Heart left ventricle (tissue), 16 donors: ENCODE data around the gene ZNF148. TPM values are rescaled to one million over a fixed set of nuclear protein-coding genes. Genes with fewer than 3 reads are reported as not detected.

Experiments used
- ATAC-seq, 4 donors: fragments of 200-7000 bp; cut with Tn5 transposase; one replicate each; pipeline ENCODE4 v1.9.1; 2020 to 2022; ENCODE audit warnings: moderate library complexity in 4 of 4, mild to moderate bottlenecking in 3 of 4, moderate number of reproducible peaks in 1 of 4
- DNase-seq, 5 donors: peaks; one replicate each; pipeline ENCODE4 v3.0.0-alpha.2; 2020
- H3K27ac ChIP-seq, 12 donors: fragments of 200-600 bp; sonication (generic) in 4 of 12; one replicate each; pipeline versions ENCODE4 v1.5.0 to v1.8.0; 2016 to 2022; ENCODE audit warnings: mild to moderate bottlenecking in 2 of 12
- H3K27me3 ChIP-seq, 9 donors: fragments of 200-600 bp; sonication (generic) in 2 of 9; one replicate each; pipeline versions ENCODE4 v1.5.1 to v1.8.0; 2016 to 2022; ENCODE audit warnings: mild to moderate bottlenecking in 3 of 9
- H3K36me3 ChIP-seq, 9 donors: fragments of 200-600 bp; sonication (generic) in 2 of 9; one replicate each; pipeline versions ENCODE4 v1.5.0 to v1.8.0; 2018 to 2022; ENCODE audit warnings: mild to moderate bottlenecking in 2 of 9
- H3K4me1 ChIP-seq, 12 donors: fragments of 200-600 bp; sonication (generic) in 4 of 12; one replicate each; pipeline versions ENCODE4 v1.5.0 to v1.8.0; 2016 to 2022; ENCODE audit warnings: mild to moderate bottlenecking in 3 of 12
- H3K4me3 ChIP-seq, 12 donors: fragments of 200-600 bp; sonication (generic) in 4 of 12; one replicate each; pipeline versions ENCODE4 v1.5.0 to v1.8.0; 2017 to 2022; ENCODE audit warnings: mild to moderate bottlenecking in 9 of 12, moderate library complexity in 4 of 12
- H3K9me3 ChIP-seq, 12 donors: fragments of 200-600 bp; sonication (generic) in 4 of 12; one replicate each; pipeline versions ENCODE4 v1.5.0 to v1.8.0; 2016 to 2022; ENCODE audit warnings: mild to moderate bottlenecking in 1 of 12
- POLR2A ChIP-seq, 2 donors: fragments of 450-650 bp; IDR thresholded peaks; one replicate each; pipeline ENCODE4 v1.6.1; 2017; ENCODE audit warnings: antibody characterized with exemption in 2 of 2, mild to moderate bottlenecking in 2 of 2, moderate library complexity in 2 of 2
- WGBS, 4 donors: extraction: QIAGEN DNeasy Blood & Tissue Kit in 2 of 4; methylation state at CpG; one replicate each; pipeline versions ENCODE4 v1.1.5 to v1.1.7; 2013 to 2018; 5-methylcytosine and 5-hydroxymethylcytosine counted together
- intact Hi-C, 10 donors: fragments of 100-400 bp; cut with DNase I; formaldehyde crosslinking; loops; one replicate each; pipeline versions ENCODE4 v1.11.1 to v1.14.2; 2022
- polyA plus RNA-seq, 2 donors: library from polyadenylated mRNA; stranded (reverse); fragments of 200-250 nt; gene quantifications; one replicate each; pipeline ENCODE4 v1.2.3, GENCODE V29; 2013
- total RNA-seq, 9 donors: library from RNA; depleted of rRNA in 2 of 9; stranded (reverse); fragments of >200 nt in 2 of 9; fragmentation: NEBNext Ultra II Directional in 3 of 9; extraction: Animal tissue kit (Norgen Biotek cat#: 25700) in 3 of 9; gene quantifications; one replicate each; pipeline versions ENCODE4 v1.1.0 to v1.2.4, GENCODE V29; 2016 to 2023
- TF ChIP-seq, protein P1 (sequence below), 12 donors: fragments of 200-600 bp; sonication (generic) in 4 of 12; IDR thresholded peaks; one replicate each; pipeline versions ENCODE4 v1.5.0 to v1.8.0; 2018 to 2022; ENCODE audit warnings: antibody characterized with exemption in 12 of 12, mild to moderate bottlenecking in 5 of 12
- donor health status: ischemic (EF 13 %, LVEDD 7.1; RV severe dilation, severe dysfunction).
- donor health status: healthy with polysubstance abuse.
- donor health status: DM: no; HTN: yes; CAD: no.
- donor health status: DM: no; HTN: no; CAD: no.
- donor health status: ischemic (EF 25% LVEDD 6.9; RV normal size, moderate dysfunction).
- donor health status: ischemic (EF 25% LVEDD 5.7; RV mildly dilated, moderate dysfunction).
- donor health status: healthy.
- donor health status: DM: yes; HTN: yes; CAD: no.
- donor health status: ischemic (EF 35%, LVEDD 5.7; RV mildly dilated, moderate dysfunction).
- donor health status: nonischemic (EF 11% LVEDD 7.7; RV severe dilation, severe dysfunction).
- donor health status: DM: yes; HTN: yes; CAD: no.
- donor health status: PGD.
- donor health status: ischemic (EF 29% LVEDD 5.4; RV normal size, mild dysfunction).
- donor health status: nonischemic (EF 23%, LVEDD 6.1; RV moderate dilation, normal function).

ZNF148 gene
- total and polyA plus RNA-seq, 11 donors = 4.5 to 62.4 (median 39.0) TPM

DNA sequence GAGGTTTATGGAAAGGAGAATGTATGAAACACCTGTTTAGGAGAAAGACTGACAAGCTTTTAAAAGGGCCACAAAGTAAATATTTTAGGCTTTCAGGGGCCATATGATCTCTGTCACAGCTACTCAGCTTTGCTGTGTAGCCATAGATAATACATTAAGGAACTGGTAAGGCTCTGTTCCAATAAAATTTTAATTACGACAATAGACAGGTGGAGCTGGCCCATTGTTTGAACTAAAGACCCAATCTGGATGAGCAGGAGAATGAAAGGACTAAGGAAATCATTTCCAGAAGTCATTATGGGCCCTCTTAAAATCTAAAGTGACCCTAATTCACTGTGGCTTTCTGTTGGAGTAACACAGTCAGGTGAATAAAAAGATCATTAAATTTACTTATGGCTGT is 114.1 kb downstream of the ZNF148 start:
- WGBS, 4 donors = 82 to 91% (median 86%) methylated on average over 1 of the region's 1 CpG
- Histone ChIP-seq H3K36me3 (peaks cover 0 to 14% (median 0%) of the 10 kb centered on the region in 9 donors), H3K4me1 (peaks cover 0 to 6% (median 0%) of the 10 kb centered on the region in 12 donors), H3K27ac (no peak overlapping the region), H3K9me3 (peaks cover 0 to 10% (median 0%) of the 10 kb centered on the region in 12 donors), H3K4me3 (no peak overlapping the region), H3K27me3 (no peaks in the 10 kb centered on the region)
- intact Hi-C loops = loop anchor here in 1 of 10 donors (10.0 kb wide), 1 partner anchor 104 kb away; no protein-coding TSS in a partner anchor
- no peak for ATAC-seq
- TF ChIP-seq POLR2A (IDR thresholded peaks at IDR 0.05) = no peak
- TF ChIP-seq, protein P1, sequence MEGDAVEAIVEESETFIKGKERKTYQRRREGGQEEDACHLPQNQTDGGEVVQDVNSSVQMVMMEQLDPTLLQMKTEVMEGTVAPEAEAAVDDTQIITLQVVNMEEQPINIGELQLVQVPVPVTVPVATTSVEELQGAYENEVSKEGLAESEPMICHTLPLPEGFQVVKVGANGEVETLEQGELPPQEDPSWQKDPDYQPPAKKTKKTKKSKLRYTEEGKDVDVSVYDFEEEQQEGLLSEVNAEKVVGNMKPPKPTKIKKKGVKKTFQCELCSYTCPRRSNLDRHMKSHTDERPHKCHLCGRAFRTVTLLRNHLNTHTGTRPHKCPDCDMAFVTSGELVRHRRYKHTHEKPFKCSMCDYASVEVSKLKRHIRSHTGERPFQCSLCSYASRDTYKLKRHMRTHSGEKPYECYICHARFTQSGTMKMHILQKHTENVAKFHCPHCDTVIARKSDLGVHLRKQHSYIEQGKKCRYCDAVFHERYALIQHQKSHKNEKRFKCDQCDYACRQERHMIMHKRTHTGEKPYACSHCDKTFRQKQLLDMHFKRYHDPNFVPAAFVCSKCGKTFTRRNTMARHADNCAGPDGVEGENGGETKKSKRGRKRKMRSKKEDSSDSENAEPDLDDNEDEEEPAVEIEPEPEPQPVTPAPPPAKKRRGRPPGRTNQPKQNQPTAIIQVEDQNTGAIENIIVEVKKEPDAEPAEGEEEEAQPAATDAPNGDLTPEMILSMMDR (IDR thresholded peaks at IDR 0.05) = no peak
- DNase-seq = no peak

DNA sequence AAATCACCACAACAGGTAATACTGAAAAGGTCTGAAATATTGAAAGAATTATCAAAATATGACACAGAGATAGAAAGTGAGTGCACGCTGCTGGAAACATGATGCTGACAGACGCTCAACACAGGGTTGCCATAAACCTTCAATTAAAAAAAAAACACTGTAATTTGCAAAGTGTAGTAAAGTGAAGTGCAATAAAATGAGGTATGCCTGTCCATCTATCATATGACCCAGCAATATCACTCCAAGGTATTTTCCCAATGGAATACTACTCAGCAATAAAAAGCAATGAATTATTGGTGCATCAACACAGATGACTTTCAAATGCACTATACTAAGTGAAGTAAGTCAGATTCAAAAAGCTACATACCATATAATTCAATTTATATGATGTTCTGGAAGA is 115.0 kb downstream of the ZNF148 start:
- Histone ChIP-seq H3K9me3 (peaks cover 0 to 10% (median 0%) of the 10 kb centered on the region in 12 donors), H3K4me3 (no peak overlapping the region), H3K36me3 (peaks cover 0 to 14% (median 0%) of the 10 kb centered on the region in 9 donors), H3K4me1 (peaks cover 0 to 6% (median 0%) of the 10 kb centered on the region in 12 donors), H3K27me3 (no peaks in the 10 kb centered on the region), H3K27ac (no peak overlapping the region)
- 98 to 99% (median 98%) methylated on average over 2 of the region's 2 CpGs for WGBS, 4 donors
- no peak for ATAC-seq
- TF ChIP-seq, protein P1 (IDR thresholded peaks at IDR 0.05) = no peak
- no peak for TF ChIP-seq POLR2A (IDR thresholded peaks at IDR 0.05)
- intact Hi-C loops = loop anchor here in 1 of 10 donors (10.0 kb wide), 1 partner anchor 105 kb away; no protein-coding TSS in a partner anchor
- no peak for DNase-seq

DNA sequence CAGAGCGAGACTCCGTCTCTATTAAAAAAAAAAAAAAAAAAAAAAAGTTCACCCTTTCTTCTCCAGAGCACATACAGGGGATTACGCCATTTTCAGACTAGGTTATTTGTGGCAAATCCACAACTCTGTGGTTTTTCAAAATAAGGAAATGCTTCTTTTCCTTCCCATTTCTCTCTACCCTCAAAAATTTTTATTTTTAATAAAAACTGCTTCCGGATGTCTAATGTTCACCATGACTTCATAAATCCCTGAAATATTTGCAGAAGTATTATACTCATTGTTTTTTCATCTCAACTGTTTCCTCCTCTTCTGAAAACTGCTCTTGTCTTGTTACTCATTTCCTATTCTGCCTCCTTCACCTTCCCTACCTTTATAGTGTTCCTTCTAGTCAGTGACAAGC is 117.6 kb downstream of the ZNF148 start:
- Histone ChIP-seq H3K27me3 (no peaks in the 10 kb centered on the region), H3K4me1 (peaks cover 0 to 6% (median 0%) of the 10 kb centered on the region in 12 donors), H3K36me3 (peaks cover 0 to 6% (median 0%) of the 10 kb centered on the region in 9 donors), H3K27ac (no peak overlapping the region), H3K4me3 (no peak overlapping the region), H3K9me3 (peaks cover 0 to 10% (median 0%) of the 10 kb centered on the region in 12 donors)
- TF ChIP-seq, protein P1 (IDR thresholded peaks at IDR 0.05) = no peak
- no peak for TF ChIP-seq POLR2A (IDR thresholded peaks at IDR 0.05)
- ATAC-seq (no peak), DNase-seq (no peak)
- intact Hi-C loops = no loop called here
- WGBS, 4 donors = 85 to 93% (median 90%) methylated on average over 4 of the region's 4 CpGs

DNA sequence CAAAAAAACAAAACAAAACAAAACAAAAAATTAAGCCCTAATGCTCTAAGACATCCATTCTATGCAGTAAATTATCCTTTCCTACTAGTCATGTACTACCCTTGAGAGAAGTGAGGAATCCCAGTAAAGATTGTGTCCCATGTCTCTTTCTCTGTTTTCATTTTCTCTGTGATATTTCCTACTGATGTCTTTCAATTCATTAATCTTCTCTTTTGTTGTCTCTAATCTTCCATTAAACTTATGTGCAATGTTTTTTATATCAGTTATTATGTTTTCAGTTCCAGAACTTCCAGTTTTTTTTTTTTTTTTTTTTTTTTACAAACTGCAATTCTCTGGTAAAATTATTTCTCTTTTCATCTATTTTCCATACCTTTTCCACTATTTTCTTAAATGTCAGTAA is 118.5 kb downstream of the ZNF148 start:
- intact Hi-C loops = no loop called here
- H3K27me3 ChIP-seq = no peaks in the 10 kb centered on the region
- no peak for ATAC-seq

More for the DNA sequence above, 118.5 kb downstream of the ZNF148 start:
- TF ChIP-seq, protein P1 (IDR thresholded peaks at IDR 0.05) = no peak
- TF ChIP-seq POLR2A (IDR thresholded peaks at IDR 0.05) = no peak
- H3K9me3 ChIP-seq = peaks cover 0 to 10% (median 0%) of the 10 kb centered on the region in 12 donors
- peaks cover 0 to 6% (median 0%) of the 10 kb centered on the region in 12 donors for H3K4me1 ChIP-seq
- no peak overlapping the region for H3K27ac ChIP-seq
- no peak overlapping the region for H3K4me3 ChIP-seq
- no peak for DNase-seq
- peaks cover 0 to 9% (median 0%) of the 10 kb centered on the region in 9 donors for H3K36me3 ChIP-seq
